OCI-LY3 (cell line): Measurements from ENCODE around the gene POLK.
"Not testable (repeated sequence)": the region's sequence is repeated elsewhere in the genome, so short reads cannot be mapped to it uniquely, and the experiment has no call there.

Experiments
- CTCF ChIP-seq: fragments of 200-600, 300-600 bp; sonication (generic); IDR thresholded peaks from 2 replicates; pipeline ENCODE4 v1.5.1; 2014; ENCODE audit warnings: antibody characterized with exemption, low read length, low read depth
- EZH2phosphoT487 ChIP-seq: fragments of 200-600 bp; shearing (Covaris generic); IDR thresholded peaks from 2 replicates; pipeline ENCODE4 v1.6.1; 2018; ENCODE audit warnings: antibody characterized with exemption, mixed run types, low read depth

GRCh38 chr5:75578280-75578679 lies 66.6 kb downstream of the POLK start:
- TF ChIP-seq CTCF, EZH2phosphoT487: not testable (repeated sequence)
